KOPT-K1 (cell line): Measurements from ENCODE around the gene DDX11.
"Not testable (repeated sequence)": the region's sequence is repeated elsewhere in the genome, so short reads cannot be mapped to it uniquely, and the experiment has no call there.

Experiments used
- H3K27ac ChIP-seq: fragments of 200-600 bp; sonication (generic); 2 replicates; pipeline ENCODE4 v1.5.1; 2016; ENCODE audit warnings: antibody characterized with exemption, mild to moderate bottlenecking, low read depth, low read length; ENCODE audit not compliant: poor library complexity, severe bottlenecking
- H3K36me3 ChIP-seq: fragments of 200-600 bp; sonication (generic); 2 replicates; pipeline ENCODE4 v1.5.1; 2017; ENCODE audit warnings: antibody characterized with exemption, mild to moderate bottlenecking, low read length, moderate library complexity; ENCODE audit not compliant: insufficient read depth
- H3K9me3 ChIP-seq: fragments of 200-600 bp; sonication (generic); 2 replicates; pipeline ENCODE4 v1.5.1; 2017; ENCODE audit warnings: antibody characterized with exemption, low read length, mild to moderate bottlenecking; ENCODE audit not compliant: insufficient read depth, poor library complexity, severe bottlenecking

DDX11 gene

DNA sequence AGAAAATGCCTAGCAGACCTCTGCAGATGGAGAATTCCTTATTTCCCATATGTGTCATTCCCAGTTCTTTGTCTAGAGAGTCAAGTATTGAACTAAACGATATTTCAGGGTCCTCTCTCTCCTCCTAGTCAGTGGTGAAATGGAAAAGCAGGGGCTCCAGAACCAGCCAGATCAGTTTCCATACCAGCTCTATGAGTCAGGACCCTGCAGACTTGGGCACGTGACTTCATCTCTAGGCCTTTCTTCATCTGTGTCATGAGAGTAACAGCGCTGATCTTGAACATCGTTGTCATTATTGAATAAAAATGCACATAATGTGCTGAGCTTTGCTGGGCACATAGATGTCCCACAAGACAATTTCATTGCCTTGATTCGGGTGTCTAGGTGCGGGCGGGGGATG is 23.1 kb upstream of the DDX11 start:
- H3K36me3 ChIP-seq, H3K27ac ChIP-seq, H3K9me3 ChIP-seq: not testable (repeated sequence)

DNA sequence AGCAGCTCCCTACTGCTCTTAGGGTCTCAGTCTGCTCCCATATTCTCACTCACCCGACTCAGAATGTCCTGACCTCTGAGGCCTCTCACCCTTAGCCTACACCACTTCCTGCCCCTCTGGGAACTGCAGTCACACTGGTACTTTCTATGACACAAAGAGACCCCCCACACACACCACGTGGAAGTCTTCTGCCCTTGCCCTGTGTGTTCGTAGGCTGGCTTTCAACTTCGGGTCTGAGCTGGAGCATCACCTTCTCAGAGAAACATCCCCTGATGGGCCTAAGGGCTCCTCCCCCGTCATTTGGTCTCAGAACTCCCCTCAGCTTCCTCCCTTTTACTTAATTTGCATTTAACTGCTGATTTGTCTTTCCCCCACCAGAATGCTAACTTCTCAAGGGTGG is 22.0 kb upstream of the DDX11 start:
- not testable (repeated sequence) for H3K9me3 ChIP-seq, H3K36me3 ChIP-seq
- peak overlapping the region; percentile 50 for H3K27ac ChIP-seq

DNA sequence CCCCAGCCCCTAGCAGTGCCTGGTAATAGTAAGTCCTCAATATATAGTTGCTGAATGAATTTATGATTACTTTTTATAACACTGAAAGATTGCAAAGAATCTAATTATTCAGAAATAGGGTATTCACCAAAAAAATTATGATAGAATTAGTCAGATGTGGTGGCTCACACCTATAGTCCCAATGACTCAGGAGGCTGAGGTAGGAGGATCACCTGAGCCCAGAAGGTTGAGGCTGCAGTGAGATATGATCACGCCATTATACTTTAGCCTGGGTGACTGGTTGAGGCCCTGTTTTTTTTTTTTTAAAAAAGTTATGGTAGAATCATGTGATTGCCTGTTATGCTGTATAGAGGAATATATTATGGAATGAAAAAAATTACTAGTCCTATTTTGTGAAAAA is 21.5 kb upstream of the DDX11 start:
- peak overlapping the region; percentile 50 for H3K27ac ChIP-seq
- H3K36me3 ChIP-seq, H3K9me3 ChIP-seq: not testable (repeated sequence)

- not testable (repeated sequence) for H3K27ac ChIP-seq, H3K9me3 ChIP-seq, H3K36me3 ChIP-seq
Measured at GRCh38 chr12:31052666-31053439, 20.8 kb upstream of the DDX11 start.

GRCh38 chr12:31053944-31054343 is 19.7 kb upstream of the DDX11 start:
- not testable (repeated sequence) for H3K36me3 ChIP-seq, H3K27ac ChIP-seq

DNA sequence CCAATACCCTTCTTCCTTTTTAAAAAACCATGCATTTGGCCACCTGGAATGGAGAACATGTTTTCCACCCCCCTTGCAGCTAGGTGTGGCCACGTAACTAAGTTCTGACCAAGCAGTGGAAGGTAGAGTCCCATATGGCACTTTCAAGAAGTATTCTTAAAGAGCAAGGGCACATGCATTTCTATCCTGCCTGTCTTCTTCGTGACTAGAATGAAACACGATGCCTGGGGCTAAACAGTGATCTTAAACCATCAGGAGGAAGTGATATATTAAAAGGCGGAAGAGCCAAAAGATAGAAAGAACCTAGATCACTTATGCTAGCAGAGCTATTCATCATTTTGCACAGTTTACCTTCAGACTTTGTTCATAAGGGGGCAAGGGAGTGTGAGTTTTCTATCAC is 16.0 kb upstream of the DDX11 start:
- Histone ChIP-seq H3K9me3 (no peaks in the 10 kb centered on the region), H3K27ac (no peak overlapping the region), H3K36me3 (no peaks in the 10 kb centered on the region)

More at GRCh38 chr12:31053944-31054343, 19.7 kb upstream of the DDX11 start:
- H3K9me3 ChIP-seq, result not testable (repeated sequence)

GRCh38 chr12:31066196-31066595 is 7.5 kb upstream of the DDX11 start:
- H3K36me3 ChIP-seq, H3K9me3 ChIP-seq, H3K27ac ChIP-seq: not testable (repeated sequence)

DNA sequence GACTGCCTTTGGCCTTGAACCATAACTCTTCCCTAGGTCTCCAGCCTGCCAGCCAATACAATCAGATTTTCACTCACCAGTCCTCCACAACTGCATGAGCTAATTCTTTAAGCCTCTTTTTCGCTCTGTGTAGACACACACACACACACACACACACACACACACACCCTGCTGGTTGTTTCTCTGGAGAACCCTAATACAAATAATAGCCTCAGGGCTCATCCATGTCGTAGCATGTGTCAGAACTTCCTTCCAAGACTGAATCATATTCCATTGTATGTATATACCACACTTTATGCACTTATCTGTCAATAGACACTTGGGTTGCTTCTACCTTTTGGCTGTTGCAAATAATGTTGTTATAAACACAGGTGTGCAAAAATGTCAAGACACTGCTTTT is 6.0 kb upstream of the DDX11 start:
- H3K27ac ChIP-seq, H3K9me3 ChIP-seq, H3K36me3 ChIP-seq: not testable (repeated sequence)

DNA sequence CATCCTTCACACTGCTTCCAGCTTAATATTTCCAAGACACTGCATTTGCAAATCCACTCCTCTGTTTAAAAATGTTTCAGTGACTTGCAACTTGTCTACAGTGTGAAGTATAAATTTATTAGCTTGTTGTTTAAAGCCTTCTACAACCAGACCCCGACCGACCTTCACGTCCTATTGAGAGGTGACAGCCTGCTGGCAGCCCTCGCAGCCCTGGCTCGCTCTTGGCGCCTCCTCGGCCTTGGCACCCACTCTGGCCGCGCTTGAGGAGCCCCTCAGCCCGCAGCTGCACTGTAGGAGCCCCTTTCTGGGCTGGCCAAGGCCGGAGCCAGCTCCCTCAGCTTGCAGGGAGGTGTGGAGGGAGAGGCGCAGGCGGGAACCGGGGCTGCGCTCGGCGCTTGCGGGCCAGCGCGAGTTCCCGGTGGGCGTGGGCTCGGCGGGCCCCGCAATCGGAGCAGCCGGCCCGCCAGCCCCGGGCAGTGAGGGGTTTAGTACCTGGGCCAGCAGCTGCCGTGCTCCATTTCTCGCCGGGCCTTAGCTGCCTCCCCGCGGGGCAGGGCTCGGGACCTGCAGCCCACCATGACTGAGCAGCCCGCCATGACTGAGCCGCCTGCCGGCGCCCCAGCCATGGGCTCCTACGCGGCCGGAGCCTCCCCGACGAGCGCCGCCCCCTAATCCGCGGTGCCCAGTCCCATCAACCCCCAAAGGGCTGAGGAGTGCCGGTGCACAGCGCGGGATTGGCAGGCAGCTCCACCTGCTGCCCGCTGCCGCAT is 2.5 kb upstream of the DDX11 start:
- H3K36me3 ChIP-seq, H3K27ac ChIP-seq: not testable (repeated sequence)

DNA sequence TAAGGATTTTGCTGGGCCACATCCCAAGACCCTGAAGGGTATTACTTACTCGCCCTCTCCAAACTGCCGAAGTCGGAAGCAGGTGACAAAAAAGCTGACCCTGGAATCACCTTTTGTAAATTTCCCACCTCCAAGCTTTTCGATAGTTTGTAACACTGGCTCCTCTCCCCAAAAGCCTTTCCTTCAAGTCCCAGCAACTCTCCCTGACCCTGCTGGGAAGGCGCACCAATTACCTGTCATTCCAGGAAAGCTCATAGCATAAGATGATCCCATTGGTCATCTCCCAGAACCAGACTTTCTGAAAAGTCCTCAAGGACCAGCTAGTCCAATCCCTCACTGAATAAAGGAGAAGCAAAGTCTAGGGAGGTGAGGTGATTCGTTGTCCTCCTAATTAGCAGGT is 698 bp upstream of the DDX11 start:
- H3K9me3 ChIP-seq, H3K36me3 ChIP-seq: not testable (repeated sequence)
- H3K27ac ChIP-seq, result peak overlapping the region; percentile 90

More for the DNA sequence above, 2.5 kb upstream of the DDX11 start:
- not testable (repeated sequence) for H3K9me3 ChIP-seq

GRCh38 chr12:31074333-31074874 is 744 bp downstream of the DDX11 start:
- H3K36me3 ChIP-seq, result peaks cover 20% of the 10 kb centered on the region
- not testable (repeated sequence) for H3K9me3 ChIP-seq
- peak overlapping the region; percentile 90 for H3K27ac ChIP-seq

DNA sequence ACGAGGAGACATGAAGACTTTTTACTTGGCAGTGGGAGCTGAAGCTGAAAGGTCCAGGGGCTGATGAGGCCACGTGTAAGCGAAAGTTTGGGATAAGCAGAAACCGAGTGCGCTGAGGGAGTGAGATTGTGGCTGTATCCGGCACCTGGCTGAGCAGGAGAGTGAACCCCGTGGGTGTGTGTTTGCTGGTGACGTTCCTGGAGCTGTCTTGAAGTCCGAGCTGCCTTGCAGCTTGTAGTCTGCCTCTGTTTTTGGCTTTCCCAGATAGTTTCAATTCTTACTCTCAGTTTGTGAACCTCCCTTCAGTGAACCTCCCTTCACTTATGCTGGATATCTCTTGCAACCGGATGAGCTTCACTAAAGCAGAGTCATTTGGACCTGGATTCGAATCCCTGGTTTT is 2.5 kb downstream of the DDX11 start:
- H3K36me3 ChIP-seq, result peaks cover 20% of the 10 kb centered on the region
- not testable (repeated sequence) for H3K27ac ChIP-seq

DNA sequence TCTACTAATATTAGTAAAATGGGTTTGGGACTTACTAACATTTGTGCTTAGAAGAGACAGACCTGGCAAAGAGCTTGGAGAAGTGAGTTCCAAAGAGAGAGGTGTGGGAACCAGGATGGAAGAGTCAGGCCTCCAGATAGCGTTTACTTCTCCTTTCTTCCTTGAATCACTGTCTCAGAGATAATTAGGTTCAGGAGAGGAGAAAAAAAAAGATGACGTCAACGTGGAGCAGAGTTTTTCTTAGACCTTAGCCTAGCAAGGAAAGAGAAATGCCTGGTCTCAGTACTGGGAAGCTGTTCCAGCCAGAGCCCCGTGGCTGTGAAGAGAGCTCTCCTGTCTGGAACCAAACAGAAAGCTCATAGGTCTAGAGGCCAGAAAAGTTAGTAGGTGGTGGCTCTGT is 3.4 kb downstream of the DDX11 start:
- not testable (repeated sequence) for H3K27ac ChIP-seq

More for the DNA sequence above, 2.5 kb downstream of the DDX11 start:
- not testable (repeated sequence) for H3K9me3 ChIP-seq

GRCh38 chr12:31077998-31078397 is 4.3 kb downstream of the DDX11 start:
- not testable (repeated sequence) for H3K9me3 ChIP-seq, H3K27ac ChIP-seq
- peaks cover 24% of the 10 kb centered on the region for H3K36me3 ChIP-seq

More for the DNA sequence above, 3.4 kb downstream of the DDX11 start:
- not testable (repeated sequence) for H3K9me3 ChIP-seq
- peaks cover 20% of the 10 kb centered on the region for H3K36me3 ChIP-seq

- not testable (repeated sequence) for H3K9me3 ChIP-seq, H3K27ac ChIP-seq
- H3K36me3 ChIP-seq, result peaks cover 38% of the 10 kb centered on the region
Measured at GRCh38 chr12:31079421-31079820, 5.8 kb downstream of the DDX11 start.
